ENCODE measurements around the gene STAM2.

The STAM2 gene

DNA sequence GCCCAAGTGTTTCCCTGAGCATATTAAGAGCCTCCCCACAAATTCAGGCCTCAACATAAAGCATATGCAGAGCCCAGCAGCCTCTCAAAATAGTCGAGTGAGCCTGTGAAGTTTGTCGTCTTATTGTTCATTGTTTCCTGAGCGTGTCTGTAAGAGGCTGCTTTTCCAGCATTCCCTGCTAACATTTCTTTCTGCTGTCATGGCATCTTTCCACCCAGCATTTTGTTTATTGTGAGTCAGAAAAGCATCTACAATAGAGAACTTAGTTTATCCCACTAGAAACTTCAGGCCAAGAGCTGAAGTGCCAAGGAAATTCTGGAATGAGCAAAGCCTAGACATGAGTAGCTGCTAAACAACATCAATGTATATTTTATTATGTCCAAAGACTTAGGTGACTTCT, 46.3 kb upstream of the STAM2 start:
- TF ChIP-seq, protein P1, sequence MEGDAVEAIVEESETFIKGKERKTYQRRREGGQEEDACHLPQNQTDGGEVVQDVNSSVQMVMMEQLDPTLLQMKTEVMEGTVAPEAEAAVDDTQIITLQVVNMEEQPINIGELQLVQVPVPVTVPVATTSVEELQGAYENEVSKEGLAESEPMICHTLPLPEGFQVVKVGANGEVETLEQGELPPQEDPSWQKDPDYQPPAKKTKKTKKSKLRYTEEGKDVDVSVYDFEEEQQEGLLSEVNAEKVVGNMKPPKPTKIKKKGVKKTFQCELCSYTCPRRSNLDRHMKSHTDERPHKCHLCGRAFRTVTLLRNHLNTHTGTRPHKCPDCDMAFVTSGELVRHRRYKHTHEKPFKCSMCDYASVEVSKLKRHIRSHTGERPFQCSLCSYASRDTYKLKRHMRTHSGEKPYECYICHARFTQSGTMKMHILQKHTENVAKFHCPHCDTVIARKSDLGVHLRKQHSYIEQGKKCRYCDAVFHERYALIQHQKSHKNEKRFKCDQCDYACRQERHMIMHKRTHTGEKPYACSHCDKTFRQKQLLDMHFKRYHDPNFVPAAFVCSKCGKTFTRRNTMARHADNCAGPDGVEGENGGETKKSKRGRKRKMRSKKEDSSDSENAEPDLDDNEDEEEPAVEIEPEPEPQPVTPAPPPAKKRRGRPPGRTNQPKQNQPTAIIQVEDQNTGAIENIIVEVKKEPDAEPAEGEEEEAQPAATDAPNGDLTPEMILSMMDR (IDR thresholded peaks at IDR 0.05; ENCODE audit: insufficient read depth, low read length), result no peak
- TF ChIP-seq, protein P2, sequence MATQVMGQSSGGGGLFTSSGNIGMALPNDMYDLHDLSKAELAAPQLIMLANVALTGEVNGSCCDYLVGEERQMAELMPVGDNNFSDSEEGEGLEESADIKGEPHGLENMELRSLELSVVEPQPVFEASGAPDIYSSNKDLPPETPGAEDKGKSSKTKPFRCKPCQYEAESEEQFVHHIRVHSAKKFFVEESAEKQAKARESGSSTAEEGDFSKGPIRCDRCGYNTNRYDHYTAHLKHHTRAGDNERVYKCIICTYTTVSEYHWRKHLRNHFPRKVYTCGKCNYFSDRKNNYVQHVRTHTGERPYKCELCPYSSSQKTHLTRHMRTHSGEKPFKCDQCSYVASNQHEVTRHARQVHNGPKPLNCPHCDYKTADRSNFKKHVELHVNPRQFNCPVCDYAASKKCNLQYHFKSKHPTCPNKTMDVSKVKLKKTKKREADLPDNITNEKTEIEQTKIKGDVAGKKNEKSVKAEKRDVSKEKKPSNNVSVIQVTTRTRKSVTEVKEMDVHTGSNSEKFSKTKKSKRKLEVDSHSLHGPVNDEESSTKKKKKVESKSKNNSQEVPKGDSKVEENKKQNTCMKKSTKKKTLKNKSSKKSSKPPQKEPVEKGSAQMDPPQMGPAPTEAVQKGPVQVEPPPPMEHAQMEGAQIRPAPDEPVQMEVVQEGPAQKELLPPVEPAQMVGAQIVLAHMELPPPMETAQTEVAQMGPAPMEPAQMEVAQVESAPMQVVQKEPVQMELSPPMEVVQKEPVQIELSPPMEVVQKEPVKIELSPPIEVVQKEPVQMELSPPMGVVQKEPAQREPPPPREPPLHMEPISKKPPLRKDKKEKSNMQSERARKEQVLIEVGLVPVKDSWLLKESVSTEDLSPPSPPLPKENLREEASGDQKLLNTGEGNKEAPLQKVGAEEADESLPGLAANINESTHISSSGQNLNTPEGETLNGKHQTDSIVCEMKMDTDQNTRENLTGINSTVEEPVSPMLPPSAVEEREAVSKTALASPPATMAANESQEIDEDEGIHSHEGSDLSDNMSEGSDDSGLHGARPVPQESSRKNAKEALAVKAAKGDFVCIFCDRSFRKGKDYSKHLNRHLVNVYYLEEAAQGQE (IDR thresholded peaks at IDR 0.05; ENCODE audit: insufficient replicate concordance, low read depth), result no peak
- TF ChIP-seq GABPA (IDR thresholded peaks at IDR 0.05; ENCODE audit: low read depth) (no peak), POLR2AphosphoS5 (IDR thresholded peaks at IDR 0.05; ENCODE audit: low read depth) (no peak), SPI1 (IDR thresholded peaks at IDR 0.05; ENCODE audit: borderline replicate concordance, low read depth) (no peak)
- no peaks in the 10 kb centered on the region for H3K27me3 ChIP-seq (ENCODE audit: insufficient read depth, poor library complexity, severe bottlenecking)
- H3K27ac ChIP-seq (replicated peaks), result no peak overlapping the region
- no peak overlapping the region for H3K4me3 ChIP-seq (replicated peaks; ENCODE audit: insufficient read depth, low read length)
- no peak for DNase-seq (ENCODE audit: low read depth in 1 of 2, low spot score in 1 of 2)

DNA sequence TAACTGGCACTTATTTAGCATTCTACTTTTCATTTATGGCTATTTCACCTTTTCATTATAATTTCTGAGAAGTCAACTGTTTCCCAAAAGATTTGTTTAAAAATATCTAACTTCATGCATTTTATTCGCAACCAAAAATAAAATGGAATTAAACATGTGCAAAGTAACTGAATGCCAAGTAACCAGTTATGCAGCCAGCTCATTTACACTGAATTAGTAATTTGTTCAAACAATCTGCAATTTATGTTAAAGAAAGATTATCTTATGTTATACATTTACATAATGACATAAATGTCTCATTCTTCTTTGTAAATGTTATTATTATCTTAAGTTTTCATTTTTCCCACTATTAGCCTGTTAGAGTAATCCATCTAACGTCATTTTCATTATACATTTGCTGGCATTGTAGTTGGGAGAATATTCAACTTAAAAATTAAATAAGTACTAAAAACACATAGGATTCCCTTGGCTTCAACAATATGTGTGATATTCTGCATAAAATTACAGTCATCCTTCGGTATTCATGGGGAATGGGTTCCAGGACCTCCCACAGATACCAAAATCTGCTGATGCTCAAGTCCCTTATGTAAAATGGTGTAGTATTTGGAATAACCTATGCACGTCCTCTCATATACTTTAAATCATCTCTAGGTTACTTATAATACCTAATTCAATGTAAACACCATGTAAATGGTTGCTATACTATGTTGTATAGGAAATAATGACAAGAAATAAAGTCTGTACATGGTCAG, 43.7 kb upstream of the STAM2 start:
- TF ChIP-seq, protein P1 (IDR thresholded peaks at IDR 0.05; ENCODE audit: insufficient read depth, low read length), result no peak
- TF ChIP-seq POLR2AphosphoS5 (IDR thresholded peaks at IDR 0.05; ENCODE audit: low read depth) (no peak), SPI1 (IDR thresholded peaks at IDR 0.05; ENCODE audit: borderline replicate concordance, low read depth) (no peak), GABPA (IDR thresholded peaks at IDR 0.05; ENCODE audit: low read depth) (no peak)
- TF ChIP-seq, protein P2 (IDR thresholded peaks at IDR 0.05; ENCODE audit: insufficient replicate concordance, low read depth), result no peak
- no peak for DNase-seq (ENCODE audit: low read depth in 1 of 2, low spot score in 1 of 2)
- H3K4me3 ChIP-seq (replicated peaks; ENCODE audit: insufficient read depth, low read length), result no peak overlapping the region
- no peak overlapping the region for H3K27ac ChIP-seq (replicated peaks)
- H3K27me3 ChIP-seq (ENCODE audit: insufficient read depth, poor library complexity, severe bottlenecking), result no peaks in the 10 kb centered on the region

DNA sequence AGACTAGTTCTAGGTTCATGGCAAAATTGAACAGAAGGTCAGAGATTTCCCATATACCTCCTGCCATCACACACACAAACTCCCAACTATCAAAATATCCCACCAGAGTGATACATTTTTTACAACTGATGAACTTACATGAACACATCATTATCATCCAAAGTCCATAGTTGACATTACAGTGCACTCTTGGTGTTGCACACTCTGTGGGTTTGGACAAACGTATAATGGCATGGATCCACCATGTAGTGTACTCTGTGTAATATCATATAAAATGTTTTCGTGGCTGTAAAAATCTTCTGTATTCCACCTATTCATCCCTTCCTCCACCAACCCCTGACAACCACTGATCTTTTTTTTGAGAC, 25.9 kb upstream of the STAM2 start:
- Histone ChIP-seq H3K4me3 (replicated peaks; ENCODE audit: insufficient read depth, low read length) (no peak overlapping the region), H3K27ac (replicated peaks) (no peak overlapping the region), H3K27me3 (ENCODE audit: insufficient read depth, poor library complexity, severe bottlenecking) (no peaks in the 10 kb centered on the region)
- TF ChIP-seq GABPA (IDR thresholded peaks at IDR 0.05; ENCODE audit: low read depth) (no peak), SPI1 (IDR thresholded peaks at IDR 0.05; ENCODE audit: borderline replicate concordance, low read depth) (no peak), POLR2AphosphoS5 (IDR thresholded peaks at IDR 0.05; ENCODE audit: low read depth) (no peak)
- TF ChIP-seq, protein P1 (IDR thresholded peaks at IDR 0.05; ENCODE audit: insufficient read depth, low read length), result no peak
- TF ChIP-seq, protein P2 (IDR thresholded peaks at IDR 0.05; ENCODE audit: insufficient replicate concordance, low read depth), result no peak
- no peak for DNase-seq (ENCODE audit: low read depth in 1 of 2, low spot score in 1 of 2)

Measured in HL-60 (cell line).